Colonic mucosa (tissue), 4 donors: ENCODE measurements around the gene ZSWIM8. TPM values are rescaled to one million over a fixed set of nuclear protein-coding genes. Genes with fewer than 3 reads are reported as not detected.
"Not testable (repeated sequence)": the region's sequence is repeated elsewhere in the genome, so short reads cannot be mapped to it uniquely, and the experiment has no call there.

Source experiments
- DNase-seq: peaks from one replicate; pipeline ENCODE4 v3.0.0-alpha.2; 2020
- H3K27ac ChIP-seq: fragments of 200-600 bp; one replicate; pipeline ENCODE4 v1.8.0; 2021
- H3K27me3 ChIP-seq: fragments of 200-600 bp; one replicate; pipeline ENCODE4 v1.8.0; 2021
- H3K36me3 ChIP-seq: fragments of 200-600 bp; one replicate; pipeline ENCODE4 v1.8.0; 2021
- H3K4me1 ChIP-seq: fragments of 200-600 bp; one replicate; pipeline ENCODE4 v1.8.0; 2021; ENCODE audit warnings: mild to moderate bottlenecking
- H3K4me3 ChIP-seq: fragments of 200-600 bp; one replicate; pipeline ENCODE4 v1.8.0; 2021
- H3K9ac ChIP-seq, 2 donors: one replicate each; pipeline ENCODE4 v1.7.0; 2013; ENCODE audit warnings: control low read depth in 2 of 2, low read depth in 2 of 2, low read length in 2 of 2
- H3K9me3 ChIP-seq: fragments of 200-600 bp; one replicate; pipeline ENCODE4 v1.8.0; 2021
- intact Hi-C: fragments of 100-400 bp; cut with DNase I; formaldehyde crosslinking; loops from one replicate; pipeline ENCODE4 v1.14.1; 2022
- total RNA-seq, 2 donors: library from RNA; stranded (reverse); fragmentation: NEBNext Ultra II Directional in 1 of 2; extraction: Animal tissue kit (Norgen Biotek cat#: 25700) in 1 of 2; gene quantifications; one replicate each; pipeline ENCODE4 v1.2.1, GENCODE V29; 2021
- TF ChIP-seq, protein P1 (sequence below): fragments of 200-600 bp; IDR thresholded peaks from one replicate; pipeline ENCODE4 v1.8.0; 2022; ENCODE audit warnings: antibody characterized with exemption, mild to moderate bottlenecking
- donor health status: healthy.
- donor health status: DM: no; HTN: no; CAD: no.
- donor health status: DM: no; HTN: no; CAD: no.

Gene ZSWIM8
- total RNA-seq, 2 donors from 2014 or later: 74.7 to 77.1 TPM

DNA sequence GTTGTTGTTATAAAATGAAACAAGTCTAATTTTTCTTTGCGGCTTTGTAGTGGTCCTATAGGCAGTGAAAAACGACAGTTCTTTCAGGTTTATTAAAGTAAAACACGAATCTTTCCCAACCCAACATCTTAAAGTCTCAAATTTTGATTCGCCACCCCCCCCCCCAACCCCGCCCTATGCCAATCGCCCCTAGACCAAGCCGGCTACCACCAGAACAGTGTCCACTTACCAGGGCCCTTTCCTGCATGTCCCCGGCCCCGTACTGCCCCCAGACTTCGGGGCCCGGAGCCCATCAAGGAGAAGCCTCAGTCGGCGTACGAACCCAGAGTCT lies 3.9 kb upstream of the ZSWIM8 start:
- Histone ChIP-seq H3K36me3 (peaks cover 9% of the 10 kb centered on the region), H3K9ac (peak overlapping the region; percentile 95 to 97), H3K4me1 (peaks cover 4% of the 10 kb centered on the region), H3K27ac (peak overlapping the region; percentile 85), H3K9me3 (no peaks in the 10 kb centered on the region), H3K27me3 (no peaks in the 10 kb centered on the region), H3K4me3 (peak overlapping the region; percentile 74)
- intact Hi-C loops: no loop called here
- no peak for DNase-seq
- TF ChIP-seq, protein P1, sequence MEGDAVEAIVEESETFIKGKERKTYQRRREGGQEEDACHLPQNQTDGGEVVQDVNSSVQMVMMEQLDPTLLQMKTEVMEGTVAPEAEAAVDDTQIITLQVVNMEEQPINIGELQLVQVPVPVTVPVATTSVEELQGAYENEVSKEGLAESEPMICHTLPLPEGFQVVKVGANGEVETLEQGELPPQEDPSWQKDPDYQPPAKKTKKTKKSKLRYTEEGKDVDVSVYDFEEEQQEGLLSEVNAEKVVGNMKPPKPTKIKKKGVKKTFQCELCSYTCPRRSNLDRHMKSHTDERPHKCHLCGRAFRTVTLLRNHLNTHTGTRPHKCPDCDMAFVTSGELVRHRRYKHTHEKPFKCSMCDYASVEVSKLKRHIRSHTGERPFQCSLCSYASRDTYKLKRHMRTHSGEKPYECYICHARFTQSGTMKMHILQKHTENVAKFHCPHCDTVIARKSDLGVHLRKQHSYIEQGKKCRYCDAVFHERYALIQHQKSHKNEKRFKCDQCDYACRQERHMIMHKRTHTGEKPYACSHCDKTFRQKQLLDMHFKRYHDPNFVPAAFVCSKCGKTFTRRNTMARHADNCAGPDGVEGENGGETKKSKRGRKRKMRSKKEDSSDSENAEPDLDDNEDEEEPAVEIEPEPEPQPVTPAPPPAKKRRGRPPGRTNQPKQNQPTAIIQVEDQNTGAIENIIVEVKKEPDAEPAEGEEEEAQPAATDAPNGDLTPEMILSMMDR: no peak

DNA sequence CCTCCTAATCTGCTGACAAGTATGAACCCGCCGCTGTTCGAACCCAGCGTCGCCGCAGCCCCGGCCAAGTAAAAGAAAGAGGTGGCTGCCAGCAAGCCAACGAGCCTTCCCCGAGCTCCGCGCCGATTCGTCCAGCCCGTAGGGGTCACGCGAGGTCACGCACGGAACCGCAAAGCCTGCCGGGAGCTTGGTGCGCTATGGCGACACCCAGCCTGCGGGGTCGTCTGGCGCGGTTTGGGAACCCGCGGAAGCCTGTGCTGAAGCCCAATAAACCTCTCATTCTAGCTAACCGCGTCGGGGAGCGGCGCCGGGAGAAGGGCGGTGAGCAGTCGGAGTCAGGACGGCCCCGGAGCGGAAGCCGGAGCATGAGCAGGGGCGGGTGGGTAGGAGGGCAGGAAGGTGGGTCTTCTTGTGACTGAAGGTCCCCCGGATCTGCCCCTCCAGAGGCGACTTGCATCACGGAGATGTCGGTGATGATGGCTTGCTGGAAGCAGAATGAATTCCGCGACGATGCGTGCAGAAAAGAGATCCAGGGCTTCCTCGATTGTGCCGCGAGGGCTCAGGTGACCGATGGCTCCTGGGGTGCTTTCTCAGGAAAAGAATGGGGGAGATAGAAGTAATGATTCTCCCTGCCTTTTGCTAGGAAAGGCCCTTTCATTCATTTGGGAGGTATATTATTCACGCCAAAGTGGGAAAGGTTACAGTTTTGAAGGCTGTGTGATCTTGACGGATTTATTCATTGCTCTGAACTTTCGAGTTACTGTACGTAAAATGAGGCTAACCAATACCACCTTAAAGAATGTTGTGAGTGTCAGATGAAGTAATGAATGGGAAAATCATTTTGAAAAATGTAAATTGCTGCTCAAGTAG lies 3.3 kb upstream of the ZSWIM8 start, which contains the start of gene CHCHD1:
CHCHD1 (plus strand) TSS at position 170 of the 870 bp plus-strand sequence; CDS start at position 198, 28 bp downstream.
- H3K4me1 ChIP-seq: peaks cover 8% of the 10 kb centered on the region
- peak; percentile 96 for DNase-seq

DNA sequence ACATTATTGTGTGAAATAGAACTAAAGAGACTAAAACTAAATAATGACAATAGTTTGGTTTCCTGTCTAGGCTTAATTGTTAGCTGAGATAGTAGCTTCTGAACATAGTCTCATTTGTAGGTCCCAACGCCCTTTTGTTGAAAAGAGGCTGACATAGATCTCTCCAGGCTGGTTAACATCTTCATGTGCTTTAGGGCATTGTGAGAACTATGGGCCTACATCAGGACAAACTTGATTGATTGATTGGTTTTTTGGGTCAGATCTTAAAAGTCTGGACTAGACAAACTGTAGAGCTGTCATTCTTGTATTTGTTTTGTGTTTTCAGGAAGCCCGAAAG lies 2.7 kb upstream of the ZSWIM8 start:
- Histone ChIP-seq H3K27ac (peak overlapping the region; percentile 85), H3K9me3 (no peaks in the 10 kb centered on the region), H3K4me3 (peak overlapping the region; percentile 74), H3K9ac (peak overlapping the region; percentile 95 to 97), H3K36me3 (peaks cover 9% of the 10 kb centered on the region), H3K4me1 (peaks cover 11% of the 10 kb centered on the region), H3K27me3 (no peaks in the 10 kb centered on the region)
- DNase-seq: no peak
- TF ChIP-seq, protein P1: no peak
- intact Hi-C loops: no loop called here

More for the DNA sequence above, 3.3 kb upstream of the ZSWIM8 start, which contains the start of gene CHCHD1:
- H3K27ac ChIP-seq: peak within 1 kb of the TSS; percentile 85
- peak within 1 kb of the TSS; percentile 95 to 97 for H3K9ac ChIP-seq
- H3K9me3 ChIP-seq: no peaks in the 10 kb centered on the region
- intact Hi-C loops: no loop called here
- no peaks in the 10 kb centered on the region for H3K27me3 ChIP-seq
- peaks cover 9% of the 10 kb centered on the region for H3K36me3 ChIP-seq
- TF ChIP-seq, protein P1: no peak
- H3K4me3 ChIP-seq: peak within 1 kb of the TSS; percentile 74

GRCh38 chr10:73785721-73786511 lies 510 bp downstream of the ZSWIM8 start:
- TF ChIP-seq, protein P1: no peak
- intact Hi-C loops: no loop called here
- H3K4me3 ChIP-seq: peak overlapping the region; percentile 79
- no peaks in the 10 kb centered on the region for H3K9me3 ChIP-seq
- no peaks in the 10 kb centered on the region for H3K36me3 ChIP-seq
- peaks cover 11% of the 10 kb centered on the region for H3K4me1 ChIP-seq
- peak; percentile 58 for DNase-seq
- H3K27me3 ChIP-seq: no peaks in the 10 kb centered on the region
- peak overlapping the region; percentile 73 to 84 for H3K9ac ChIP-seq
- peak overlapping the region; percentile 76 for H3K27ac ChIP-seq

- no peak for DNase-seq
- peaks cover 11% of the 10 kb centered on the region for H3K4me1 ChIP-seq
- H3K9me3 ChIP-seq: no peaks in the 10 kb centered on the region
- H3K27ac ChIP-seq: peak overlapping the region; percentile 76
- no peaks in the 10 kb centered on the region for H3K36me3 ChIP-seq
- H3K27me3 ChIP-seq: no peaks in the 10 kb centered on the region
- TF ChIP-seq, protein P1: no peak
- H3K4me3 ChIP-seq: peak overlapping the region; percentile 79
- H3K9ac ChIP-seq: peak overlapping the region; percentile 73 to 84
- intact Hi-C loops: no loop called here
These were observed 1.1 kb downstream of the ZSWIM8 start for GRCh38 chr10:73786512-73786885.

DNA sequence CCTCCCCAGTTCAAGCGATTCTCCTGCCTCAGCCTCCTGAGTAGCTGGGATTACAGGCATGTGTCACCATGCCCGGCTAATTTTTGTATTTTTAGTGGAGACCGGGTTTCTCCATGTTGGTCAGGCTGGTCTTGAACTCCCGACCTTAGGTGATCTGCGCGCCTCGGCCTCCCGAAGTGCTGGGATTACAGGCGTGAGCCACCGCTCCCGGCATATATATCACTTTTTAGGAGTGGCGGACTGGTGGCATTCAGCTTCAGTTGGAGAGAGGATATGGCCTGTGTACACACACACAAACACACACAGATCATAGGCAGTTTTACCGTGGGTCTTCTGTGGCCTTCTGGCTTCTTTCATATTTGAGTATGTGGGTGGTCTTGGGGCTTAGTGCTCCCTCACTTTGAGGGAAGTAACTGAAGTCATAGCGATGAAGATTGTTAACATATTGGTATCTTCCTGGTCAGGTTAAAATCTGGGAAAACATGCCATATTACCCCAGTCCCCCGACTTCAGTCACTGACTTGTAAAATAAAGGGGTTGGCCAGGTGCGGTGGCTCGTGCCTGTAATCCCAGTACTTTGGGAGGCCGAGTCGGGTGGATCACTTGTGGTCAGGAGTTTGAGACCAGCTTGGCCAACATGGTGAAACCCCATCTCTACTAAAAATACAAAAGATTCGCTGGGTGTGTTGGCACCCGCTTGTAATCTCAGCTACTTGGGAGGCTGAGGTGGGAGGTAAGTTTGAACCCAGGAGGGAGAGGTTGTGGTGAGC lies 1.8 kb downstream of the ZSWIM8 start:
- H3K27ac ChIP-seq, intact Hi-C loops, H3K36me3 ChIP-seq, H3K27me3 ChIP-seq, H3K9ac ChIP-seq, DNase-seq, H3K9me3 ChIP-seq: not testable (repeated sequence)
- peak overlapping the region; percentile 79 for H3K4me3 ChIP-seq
- H3K4me1 ChIP-seq: peaks cover 11% of the 10 kb centered on the region
